ENCODE results near the gene MYO1A.

DNA sequence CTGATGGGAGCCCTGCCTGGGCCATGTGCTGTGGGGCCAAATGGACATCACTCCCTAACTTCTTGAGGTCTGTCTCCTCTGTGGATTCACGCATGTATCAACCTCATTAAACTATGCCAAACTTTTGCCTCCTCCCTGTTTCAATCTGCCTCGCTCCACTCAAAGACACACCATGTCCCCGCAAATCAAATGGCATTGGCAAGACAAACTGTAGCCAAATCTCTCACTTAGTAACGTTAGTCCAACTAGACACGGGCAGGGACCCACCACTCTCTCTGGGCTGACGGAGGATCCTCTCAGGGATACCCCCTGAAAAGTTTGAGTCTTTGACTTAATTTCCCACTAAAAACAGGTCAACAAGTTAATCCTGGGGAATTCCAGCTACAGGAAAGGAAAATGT, 51.6 kb downstream of the MYO1A start:
- no peak for TF ChIP-seq POLR2A (IDR thresholded peaks at IDR 0.05)
- TF ChIP-seq, protein P1, sequence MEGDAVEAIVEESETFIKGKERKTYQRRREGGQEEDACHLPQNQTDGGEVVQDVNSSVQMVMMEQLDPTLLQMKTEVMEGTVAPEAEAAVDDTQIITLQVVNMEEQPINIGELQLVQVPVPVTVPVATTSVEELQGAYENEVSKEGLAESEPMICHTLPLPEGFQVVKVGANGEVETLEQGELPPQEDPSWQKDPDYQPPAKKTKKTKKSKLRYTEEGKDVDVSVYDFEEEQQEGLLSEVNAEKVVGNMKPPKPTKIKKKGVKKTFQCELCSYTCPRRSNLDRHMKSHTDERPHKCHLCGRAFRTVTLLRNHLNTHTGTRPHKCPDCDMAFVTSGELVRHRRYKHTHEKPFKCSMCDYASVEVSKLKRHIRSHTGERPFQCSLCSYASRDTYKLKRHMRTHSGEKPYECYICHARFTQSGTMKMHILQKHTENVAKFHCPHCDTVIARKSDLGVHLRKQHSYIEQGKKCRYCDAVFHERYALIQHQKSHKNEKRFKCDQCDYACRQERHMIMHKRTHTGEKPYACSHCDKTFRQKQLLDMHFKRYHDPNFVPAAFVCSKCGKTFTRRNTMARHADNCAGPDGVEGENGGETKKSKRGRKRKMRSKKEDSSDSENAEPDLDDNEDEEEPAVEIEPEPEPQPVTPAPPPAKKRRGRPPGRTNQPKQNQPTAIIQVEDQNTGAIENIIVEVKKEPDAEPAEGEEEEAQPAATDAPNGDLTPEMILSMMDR (IDR thresholded peaks at IDR 0.05), result no peak
